HepG2 (cell line): ENCODE data around the gene TSPAN3. TPM values are rescaled to one million over a fixed set of nuclear protein-coding genes. Genes with fewer than 3 reads are reported as not detected.

Experiments
- HNRNPLL ChIP-seq: fragments of 200-400 bp; formaldehyde crosslinking; IDR thresholded peaks from 2 replicates; pipeline ENCODE4 v1.6.1; 2017; ENCODE audit warnings: mild to moderate bottlenecking, low read depth, low read length; ENCODE audit not compliant: poor library complexity, severe bottlenecking
- NFYB ChIP-seq: sonication (generic); formaldehyde crosslinking; IDR thresholded peaks from 2 replicates; pipeline ENCODE4 v1.4.0; 2020; ENCODE audit warnings: missing genetic modification reagents
- NFYC ChIP-seq: IDR thresholded peaks from 2 replicates; pipeline ENCODE4 v1.6.1; 2016; ENCODE audit warnings: missing genetic modification reagents, missing compliant biosample characterization
- PHF21A ChIP-seq: sonication (generic); formaldehyde crosslinking; IDR thresholded peaks from 2 replicates; pipeline ENCODE4 v1.5.0; 2020; ENCODE audit warnings: mild to moderate bottlenecking, missing genetic modification reagents
- PRMT3 ChIP-seq: sonication (generic); formaldehyde crosslinking; IDR thresholded peaks from 2 replicates; pipeline ENCODE4 v1.8.1; 2022; ENCODE audit warnings: low read depth, mild to moderate bottlenecking, moderate library complexity, missing genetic modification reagents, borderline replicate concordance
- RFXAP ChIP-seq: sonication (generic); formaldehyde crosslinking; IDR thresholded peaks from 2 replicates; pipeline ENCODE4 v1.4.0; 2020; ENCODE audit warnings: missing genetic modification reagents, borderline replicate concordance
- SALL1 ChIP-seq: sonication (generic); formaldehyde crosslinking; IDR thresholded peaks from 2 replicates; pipeline ENCODE4 v1.8.0; 2022; ENCODE audit warnings: mild to moderate bottlenecking, missing genetic modification reagents
- SAP130 ChIP-seq: IDR thresholded peaks from 2 replicates; pipeline ENCODE4 v1.6.1; 2016; ENCODE audit warnings: low read depth
- TAF1 ChIP-seq: sonication (generic); formaldehyde crosslinking; IDR thresholded peaks from 2 replicates; pipeline ENCODE4 v1.4.0; 2020; ENCODE audit warnings: missing genetic modification reagents
- XRCC5 ChIP-seq: fragments of 200-400 bp; formaldehyde crosslinking; optimal IDR thresholded peaks from 2 replicates; pipeline ENCODE3; 2017; ENCODE audit warnings: mild to moderate bottlenecking, low read length
- ZMYM4 ChIP-seq: sonication (generic); formaldehyde crosslinking; IDR thresholded peaks from 2 replicates; pipeline ENCODE4 v1.8.1; 2023; ENCODE audit warnings: mild to moderate bottlenecking, missing genetic modification reagents
- ZNF143 ChIP-seq: sonication (generic); formaldehyde crosslinking; IDR thresholded peaks from 2 replicates; pipeline ENCODE4 v1.4.0; 2020; ENCODE audit warnings: missing genetic modification reagents
- ZNF33B ChIP-seq: sonication (generic); formaldehyde crosslinking; IDR thresholded peaks from 2 replicates; pipeline ENCODE4 v1.5.1; 2020; ENCODE audit warnings: mild to moderate bottlenecking, missing genetic modification reagents
- ZNF513 ChIP-seq: sonication (generic); formaldehyde crosslinking; conservative IDR thresholded peaks from 2 replicates; pipeline ENCODE4 v1.5.0; 2020; ENCODE audit warnings: missing genetic modification reagents
- ZNF597 ChIP-seq: sonication (generic); formaldehyde crosslinking; IDR thresholded peaks from 2 replicates; pipeline ENCODE4 v1.5.0; 2020; ENCODE audit warnings: missing genetic modification reagents
- ZNF687 ChIP-seq: sonication (generic); formaldehyde crosslinking; IDR thresholded peaks from 2 replicates; pipeline ENCODE4 v1.5.1; 2020; ENCODE audit warnings: mild to moderate bottlenecking, missing genetic modification reagents, moderate library complexity
- polyA plus RNA-seq, 8 experiments: library from polyadenylated mRNA; depleted of rRNA in 3 of 8; stranded (reverse) in 7 of 8; unstranded in 1 of 8; fragments of >200 nt; fragmentation: Illumina TruSeq in 4 of 8; extraction: Trizol in 4 of 8; gene quantifications; 2 replicates each; pipeline versions ENCODE4 v1.2.1 to v1.2.3, GENCODE V29; 2011 to 2016; ENCODE audit warnings: low read depth in 4 of 8, missing spikeins in 1 of 8, mixed read lengths in 1 of 8; ENCODE audit not compliant: insufficient read depth in 1 of 8
- total RNA-seq, 5 experiments: library from RNA; depleted of rRNA; stranded (reverse); fragments of >200 nt; fragmentation: Illumina TruSeq; extraction: Trizol; gene quantifications; 2 replicates each; pipeline ENCODE4 v1.2.3, GENCODE V29; 2016; ENCODE audit warnings: low read depth in 1 of 5

The TSPAN3 gene
- total and polyA plus RNA-seq, 2 of the 13 experiments (the other 11 are each of a cell fraction or from before 2014, with no cell fraction given), result 167 to 170 TPM

DNA sequence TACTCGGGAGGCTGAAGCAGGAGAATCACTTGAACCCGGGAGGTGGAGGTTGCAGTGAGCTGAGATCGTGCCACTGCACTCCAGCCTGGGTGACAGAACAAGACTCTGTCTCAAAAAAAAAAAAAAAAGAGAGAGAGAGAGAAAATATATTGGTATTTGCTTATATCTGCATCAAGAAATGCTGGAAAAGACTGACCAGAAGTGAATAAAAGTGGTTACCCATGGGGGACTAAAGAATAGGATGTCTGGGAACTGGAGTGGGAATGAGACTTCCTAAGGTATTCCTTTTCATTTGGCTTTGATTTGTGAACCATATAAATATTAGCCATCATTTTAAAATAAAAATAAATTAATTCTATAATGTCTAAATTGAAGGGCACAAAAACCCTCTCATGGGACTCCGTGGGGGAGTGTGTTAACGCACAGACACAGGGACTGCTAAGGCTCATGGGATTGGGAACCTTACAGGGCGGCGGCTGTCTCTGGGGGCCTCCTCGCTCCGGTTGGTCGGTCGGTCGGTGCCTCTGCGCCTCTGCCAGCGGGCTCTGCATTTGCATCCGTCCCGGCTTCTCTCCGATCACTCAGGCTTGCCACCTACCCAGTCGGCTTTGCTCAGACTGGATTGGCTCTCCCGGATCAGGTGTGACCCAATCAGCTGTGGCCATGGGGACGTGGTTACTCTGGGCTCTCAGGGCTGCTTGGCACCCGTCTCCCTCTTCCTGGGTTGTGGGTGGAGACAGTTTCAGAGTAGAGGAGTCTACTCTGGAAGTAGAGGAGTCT, 12.7 kb upstream of the TSPAN3 start (continued):
- TF ChIP-seq RFXAP (CRISPR knock-in tag), result peak; percentile 83
- TF ChIP-seq TAF1 (CRISPR knock-in tag), result 0 out of 2 replicates have a peak, but pooled peaks have one; percentile 16
- TF ChIP-seq SAP130 (CRISPR knock-in tag), result peak; percentile 19; the same call in 1 of the 2 replicates
- TF ChIP-seq PHF21A, result 0 out of 2 replicates have a peak, but pooled peaks have one; percentile 36
- peak; percentile 76 for TF ChIP-seq NFYC
- TF ChIP-seq PRMT3 (CRISPR knock-in tag), result no peak
- TF ChIP-seq XRCC5, result peak; percentile 15
- TF ChIP-seq SALL1 (CRISPR knock-in tag), result peak; percentile 14; the same call in 1 of the 2 replicates
- peak; percentile 33 for TF ChIP-seq HNRNPLL
- peak; percentile 61; the same call in 1 of the 2 replicates for TF ChIP-seq ZMYM4
- TF ChIP-seq ZNF143 (CRISPR knock-in tag), result peak; percentile 62; the same call in 1 of the 2 replicates
- no peak for TF ChIP-seq ZNF513 (CRISPR knock-in tag)
- no peak for TF ChIP-seq ZNF33B (CRISPR knock-in tag)
- no peak for TF ChIP-seq ZNF597 (CRISPR knock-in tag)
- peak; percentile 54 for TF ChIP-seq ZNF687 (CRISPR knock-in tag)
- peak; percentile 71 for TF ChIP-seq NFYB (CRISPR knock-in tag)
